ENCODE measurements around the gene ARSG. TPM values are rescaled to one million over a fixed set of nuclear protein-coding genes. Genes with fewer than 3 reads are reported as not detected.

Gene ARSG
- total and polyA plus RNA-seq, 2 of the 8 experiments (the other 6 are each of a cell fraction or from before 2014, with no cell fraction given): 3.3 to 4.0 TPM

DNA sequence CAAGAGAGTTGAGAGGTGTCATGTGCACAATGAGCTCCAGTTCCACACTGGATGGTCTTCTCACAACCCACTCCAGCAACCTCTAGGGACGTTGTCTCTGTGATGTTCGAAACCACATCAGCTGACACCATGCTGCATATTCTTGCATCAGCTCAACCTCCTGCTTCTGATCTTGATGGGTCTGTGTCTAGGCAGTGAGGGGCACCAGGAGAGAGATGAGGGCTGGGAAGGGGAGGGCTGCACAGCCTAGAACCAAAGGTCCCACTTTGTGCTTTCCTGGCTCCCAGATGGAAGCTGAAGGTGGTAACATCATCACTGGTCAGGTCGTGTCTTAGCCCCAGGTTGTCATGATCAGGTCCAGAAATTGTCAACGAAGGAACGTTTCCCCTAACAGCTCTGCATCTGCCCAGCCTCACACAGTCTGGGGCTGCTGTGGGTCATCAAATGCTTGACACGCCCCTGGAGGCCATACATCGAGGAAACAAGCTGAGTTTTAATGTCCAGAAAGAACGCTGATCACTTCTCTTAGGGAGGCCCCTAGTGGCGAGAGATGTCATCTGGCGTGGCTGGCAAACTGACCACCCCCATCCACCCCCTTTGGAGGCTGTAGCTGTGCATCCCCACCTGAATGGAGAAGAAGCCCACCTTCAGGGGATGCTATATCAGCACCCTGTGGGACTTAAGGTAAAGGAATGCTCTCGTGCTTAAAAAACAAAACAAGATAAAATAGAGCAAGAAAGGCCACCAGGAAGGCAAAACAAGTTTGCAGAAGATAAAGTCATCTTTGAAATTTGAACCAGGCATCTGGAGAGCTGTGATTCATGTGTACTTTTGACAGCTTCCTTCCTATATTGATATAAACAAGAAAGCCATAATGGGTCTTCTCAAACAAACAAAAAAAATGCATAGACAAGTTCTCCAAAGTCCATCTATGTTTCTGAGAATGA lies 107.7 kb downstream of the ARSG start (continued):
- TF ChIP-seq USF2 (IDR thresholded peaks at IDR 0.05; ENCODE audit: low read length): no peak

Data from H1 (cell line).